H9 (cell line): ENCODE data around the gene RTP4. TPM values are rescaled to one million over a fixed set of nuclear protein-coding genes. Genes with fewer than 3 reads are reported as not detected.

Experiments used
- DNase-seq: peaks from one replicate; pipeline ENCODE4 v3.0.0-alpha.2; 2017
- H2AFZ ChIP-seq: one replicate; pipeline ENCODE4 v1.6.1; 2013; ENCODE audit warnings: mild to moderate bottlenecking, low read length, control low read depth, moderate library complexity
- H2AK5ac ChIP-seq: 2 replicates; pipeline ENCODE4 v1.6.1; 2013; ENCODE audit warnings: low read length, control low read depth, mixed read lengths; ENCODE audit not compliant: insufficient read length
- H2BK120ac ChIP-seq: one replicate; pipeline ENCODE4 v1.6.1; 2013; ENCODE audit warnings: low read depth, mild to moderate bottlenecking, low read length, control low read depth, inconsistent platforms; ENCODE audit not compliant: poor library complexity, severe bottlenecking
- H2BK12ac ChIP-seq: 2 replicates; pipeline ENCODE4 v1.6.1; 2013; ENCODE audit warnings: low read length, control low read depth, mixed read lengths, low read depth; ENCODE audit not compliant: insufficient read length
- H2BK15ac ChIP-seq: 2 replicates; pipeline ENCODE4 v1.6.1; 2013; ENCODE audit warnings: low read depth, low read length, control low read depth
- H2BK20ac ChIP-seq: one replicate; pipeline ENCODE4 v1.6.1; 2013; ENCODE audit warnings: low read depth, mild to moderate bottlenecking, low read length, control low read depth, inconsistent platforms; ENCODE audit not compliant: poor library complexity, severe bottlenecking
- H2BK5ac ChIP-seq: 2 replicates; pipeline ENCODE4 v1.6.1; 2013; ENCODE audit warnings: low read length, control low read depth, mixed read lengths; ENCODE audit not compliant: insufficient read length
- H3K14ac ChIP-seq: 2 replicates; pipeline ENCODE4 v1.6.1; 2013; ENCODE audit warnings: low read length, control low read depth; ENCODE audit not compliant: insufficient read depth
- H3K18ac ChIP-seq: 2 replicates; pipeline ENCODE4 v1.6.1; 2013; ENCODE audit warnings: low read depth, mild to moderate bottlenecking, mixed read lengths, low read length, control low read depth; ENCODE audit not compliant: insufficient read length
- H3K23ac ChIP-seq: 2 replicates; pipeline ENCODE4 v1.6.1; 2013; ENCODE audit warnings: low read length, control low read depth, mixed read lengths, low read depth; ENCODE audit not compliant: insufficient read length
- H3K23me2 ChIP-seq: 2 replicates; pipeline ENCODE4 v1.6.1; 2013; ENCODE audit warnings: low read depth, mild to moderate bottlenecking, mixed read lengths, low read length, control low read depth; ENCODE audit not compliant: insufficient read length, poor library complexity, severe bottlenecking
- H3K27ac ChIP-seq: 2 replicates; pipeline ENCODE4 v1.5.1; 2013; ENCODE audit warnings: low read length, control low read depth, mixed read lengths, low read depth; ENCODE audit not compliant: insufficient read length
- H3K27me3 ChIP-seq: 2 replicates; pipeline ENCODE4 v1.6.1; 2013; ENCODE audit warnings: low read length, control low read depth, inconsistent platforms; ENCODE audit not compliant: insufficient read depth
- H3K4ac ChIP-seq: 2 replicates; pipeline ENCODE4 v1.6.1; 2013; ENCODE audit warnings: low read depth, mild to moderate bottlenecking, control low read depth, inconsistent platforms, low read length, moderate library complexity
- H3K4me1 ChIP-seq: 2 replicates; pipeline ENCODE4 v1.6.1; 2013; ENCODE audit warnings: low read length, control low read depth, inconsistent platforms; ENCODE audit not compliant: insufficient read depth
- H3K4me2 ChIP-seq: 2 replicates; pipeline ENCODE4 v1.6.1; 2013; ENCODE audit warnings: low read length, control low read depth, mixed read lengths; ENCODE audit not compliant: insufficient read length, insufficient read depth
- H3K56ac ChIP-seq: 2 replicates; pipeline ENCODE4 v1.6.1; 2013; ENCODE audit warnings: low read depth, mild to moderate bottlenecking, mixed read lengths, low read length, control low read depth; ENCODE audit not compliant: insufficient read length
- H3K79me1 ChIP-seq: 2 replicates; pipeline ENCODE4 v1.6.1; 2013; ENCODE audit warnings: low read depth, mild to moderate bottlenecking, moderate library complexity, low read length, control low read depth, inconsistent platforms; ENCODE audit not compliant: insufficient read depth, poor library complexity, severe bottlenecking
- H3K79me2 ChIP-seq: 2 replicates; pipeline ENCODE4 v1.6.1; 2013; ENCODE audit warnings: low read length, control low read depth, inconsistent platforms; ENCODE audit not compliant: insufficient read depth
- H3K9ac ChIP-seq: 2 replicates; pipeline ENCODE4 v1.6.1; 2013; ENCODE audit warnings: low read length, control low read depth, mixed read lengths; ENCODE audit not compliant: insufficient read length; ENCODE audit errors: extremely low read depth
- H3K9me3 ChIP-seq: one replicate; pipeline ENCODE4 v1.6.1; 2013; ENCODE audit warnings: low read depth, low read length, inconsistent platforms; ENCODE audit not compliant: control insufficient read depth
- H3T11ph ChIP-seq: one replicate; pipeline ENCODE4 v1.6.1; 2013; ENCODE audit warnings: mild to moderate bottlenecking, low read length, control low read depth, inconsistent platforms
- H4K20me1 ChIP-seq: one replicate; pipeline ENCODE4 v1.6.1; 2013; ENCODE audit not compliant: control insufficient read depth, insufficient read length, insufficient read depth
- H4K5ac ChIP-seq: 2 replicates; pipeline ENCODE4 v1.6.1; 2013; ENCODE audit warnings: low read depth, mild to moderate bottlenecking, mixed read lengths, low read length, control low read depth; ENCODE audit not compliant: insufficient read length
- H4K8ac ChIP-seq: replicated peaks from 2 replicates; pipeline ENCODE4 v1.6.1; 2013; ENCODE audit warnings: low read length, control low read depth, mixed read lengths, low read depth; ENCODE audit not compliant: insufficient read length
- H4K91ac ChIP-seq: 2 replicates; pipeline ENCODE4 v1.6.1; 2013; ENCODE audit warnings: low read depth, mild to moderate bottlenecking, moderate library complexity, mixed read lengths, low read length, control low read depth; ENCODE audit not compliant: insufficient read length
- H3K27ac Mint-ChIP-seq, 3 experiments: 2 replicates in 2 of 3; 3 replicates in 1 of 3; pipeline ENCODE4 v1.8.0; 2020 to 2021; ENCODE audit warnings: mixed read lengths in 3 of 3, mild to moderate bottlenecking in 1 of 3, moderate library complexity in 1 of 3
- H3K27me3 Mint-ChIP-seq: 2 replicates; pipeline ENCODE4 v1.8.0; 2021; ENCODE audit warnings: low read depth, mild to moderate bottlenecking, moderate library complexity, mixed read lengths
- H3K36me3 Mint-ChIP-seq, 3 experiments: 2 replicates in 2 of 3; 3 replicates in 1 of 3; pipeline ENCODE4 v1.8.0; 2020 to 2021; ENCODE audit warnings: low read depth in 3 of 3, mixed read lengths in 3 of 3; ENCODE audit not compliant: insufficient read depth in 1 of 3
- H3K4me1 Mint-ChIP-seq, 2 experiments: 2 replicates each; pipeline ENCODE4 v1.8.0; 2020; ENCODE audit warnings: mixed read lengths in 2 of 2
- H3K4me3 Mint-ChIP-seq, 2 experiments: 2 replicates in 1 of 2; 3 replicates in 1 of 2; pipeline ENCODE4 v1.8.0; 2020 to 2021; ENCODE audit warnings: mild to moderate bottlenecking in 2 of 2, mixed read lengths in 2 of 2, moderate library complexity in 1 of 2
- H3K9me3 Mint-ChIP-seq, 2 experiments: 2 replicates in 1 of 2; 3 replicates in 1 of 2; pipeline ENCODE4 v1.8.0; 2020; ENCODE audit warnings: mild to moderate bottlenecking in 2 of 2, mixed read lengths in 2 of 2, moderate library complexity in 1 of 2
- CTCF ChIP-seq: fragments of 200-600 bp; sonication (generic); conservative IDR thresholded peaks from 3 replicates; pipeline ENCODE4 v1.8.0; 2021; ENCODE audit warnings: antibody characterized with exemption, mild to moderate bottlenecking
- WGBS: extraction: QIAGEN DNeasy Blood & Tissue Kit; methylation state at CpG from one replicate; pipeline ENCODE4 v1.1.7; 2013; ENCODE audit warnings: missing lambda C conversion rate, low lambda C conversion rate, mixed read lengths; ENCODE audit not compliant: insufficient read length; ENCODE audit errors: extremely low coverage; 5-methylcytosine and 5-hydroxymethylcytosine counted together
- total RNA-seq: library from RNA; stranded (reverse); gene quantifications from 2 replicates; pipeline ENCODE4 v1.2.1, GENCODE V29; 2021

RTP4 gene
- total RNA-seq, 1 experiment from 2014 or later: not detected

- Histone ChIP-seq H3K14ac (no peak overlapping the region), H3K4me2 (no peak overlapping the region), H3K9ac (no peak overlapping the region), H3K79me1 (no peaks in the 10 kb centered on the region), H3K23me2 (no peaks in the 10 kb centered on the region), H3K56ac (no peak overlapping the region), H2BK12ac (no peak overlapping the region), H2BK120ac (no peak overlapping the region), H2BK15ac (no peak overlapping the region), H4K8ac (no peak overlapping the region), H3K18ac (no peak overlapping the region), H3K9me3 (no peaks in the 10 kb centered on the region), H3K23ac (no peak overlapping the region), H2BK5ac (no peak overlapping the region), H3T11ph (no peak overlapping the region), H4K20me1 (no peaks in the 10 kb centered on the region), H3K4me1 (0 out of 2 replicates have a peak, but pooled peaks cover 2% of the 10 kb centered on the region), H4K91ac (no peak overlapping the region), H3K27ac (no peak overlapping the region), H2BK20ac (no peak overlapping the region), H2AFZ (no peak overlapping the region), H4K5ac (no peak overlapping the region), H3K4ac (no peak overlapping the region), H2AK5ac (no peak overlapping the region), H3K27me3 (no peaks in the 10 kb centered on the region), H3K79me2 (no peaks in the 10 kb centered on the region)
- H3K4me3 Mint-ChIP-seq: no peak overlapping the region
- no peak for DNase-seq
- H3K27ac Mint-ChIP-seq: no peak overlapping the region; a peak in 1 of 7 replicates
- H3K27me3 Mint-ChIP-seq: no peaks in the 10 kb centered on the region; the same call in 1 of the 2 replicates
- H3K9me3 Mint-ChIP-seq: 0 out of 5 replicates have a peak, but pooled peaks cover 0 to 2% of the 10 kb centered on the region in 2 experiments
- WGBS: no CpG with 5 or more reads among the region's 1 CpG
- H3K4me1 Mint-ChIP-seq: no peaks in the 10 kb centered on the region
- no peaks in the 10 kb centered on the region; a peak in 2 of 7 replicates for H3K36me3 Mint-ChIP-seq
- no peak for TF ChIP-seq CTCF
These were observed 28.5 kb downstream of the RTP4 start for GRCh38 chr3:187396661-187397060.
